ENCODE data around the gene NAPEPLD.
"Not testable (repeated sequence)": the region's sequence is repeated elsewhere in the genome, so short reads cannot be mapped to it uniquely, and the experiment has no call there.

The NAPEPLD gene

GRCh38 chr7:103068414-103069403, 80.2 kb downstream of the NAPEPLD start:
- DNase-seq (ENCODE audit: low read depth in 2 of 2, low spot score in 1 of 2), result no peak

- DNase-seq (ENCODE audit: low read depth in 2 of 2, low spot score in 1 of 2), result no peak
These were observed 83.2 kb downstream of the NAPEPLD start for GRCh38 chr7:103065667-103066066.

GRCh38 chr7:103063895-103064294, 85.0 kb downstream of the NAPEPLD start:
- DNase-seq (ENCODE audit: low read depth in 2 of 2, low spot score in 1 of 2), result no peak

GRCh38 chr7:103059471-103059870, 89.4 kb downstream of the NAPEPLD start:
- DNase-seq (ENCODE audit: low read depth in 2 of 2, low spot score in 1 of 2), result no peak

- no peak for DNase-seq (ENCODE audit: low read depth in 2 of 2, low spot score in 1 of 2)
These were observed 90.8 kb downstream of the NAPEPLD start for GRCh38 chr7:103058122-103058521.

GRCh38 chr7:103056006-103056405, 92.9 kb downstream of the NAPEPLD start:
- DNase-seq (ENCODE audit: low read depth in 2 of 2, low spot score in 1 of 2), result not testable (repeated sequence)

GRCh38 chr7:103051519-103051918, 97.4 kb downstream of the NAPEPLD start:
- DNase-seq (ENCODE audit: low read depth in 2 of 2, low spot score in 1 of 2), result no peak
